HepG2 (cell line): ENCODE measurements around the gene RASSF8. TPM values are rescaled to one million over a fixed set of nuclear protein-coding genes. Genes with fewer than 3 reads are reported as not detected.

Experiments
- ESRRA ChIP-seq: sonication (generic); formaldehyde crosslinking; IDR thresholded peaks from 2 replicates; pipeline ENCODE4 v1.5.1; 2020; ENCODE audit warnings: mild to moderate bottlenecking, low read depth, missing genetic modification reagents
- FOXA1 ChIP-seq, 2 experiments: fragments of 450-650 bp in 1 of 2; sonication (generic) in 1 of 2; formaldehyde crosslinking in 1 of 2; IDR thresholded peaks; 2 replicates each; pipeline versions ENCODE4 v1.4.0 to v1.6.1; 2016 to 2020; ENCODE audit warnings: missing genetic modification reagents in 1 of 2
- FOXA3 ChIP-seq: IDR thresholded peaks from 2 replicates; pipeline ENCODE4 v1.6.1; 2016; ENCODE audit warnings: missing genetic modification reagents, missing compliant biosample characterization
- GATA4 ChIP-seq: sonication (generic); IDR thresholded peaks from 2 replicates; pipeline ENCODE4 v1.6.1; 2016; ENCODE audit warnings: antibody characterized with exemption, low read depth, borderline replicate concordance
- JUNB ChIP-seq: sonication (generic); formaldehyde crosslinking; IDR thresholded peaks from 2 replicates; pipeline ENCODE4 v1.8.0; 2022; ENCODE audit warnings: missing genetic modification reagents, mild to moderate bottlenecking, borderline replicate concordance
- KDM6A ChIP-seq: IDR thresholded peaks from 2 replicates; pipeline ENCODE4 v1.6.1; 2016; ENCODE audit warnings: low read depth
- MTA3 ChIP-seq: sonication (generic); formaldehyde crosslinking; IDR thresholded peaks from 2 replicates; pipeline ENCODE4 v1.4.0; 2020; ENCODE audit warnings: missing genetic modification reagents
- NFRKB ChIP-seq: fragments of 450-650 bp; IDR thresholded peaks from 2 replicates; pipeline ENCODE4 v1.6.1; 2017
- PCBP1 ChIP-seq: fragments of 200-400 bp; formaldehyde crosslinking; IDR thresholded peaks from 2 replicates; pipeline ENCODE4 v1.6.1; 2017; ENCODE audit warnings: mild to moderate bottlenecking, low read depth, low read length, borderline replicate concordance
- SIN3A ChIP-seq: IDR thresholded peaks from 2 replicates; pipeline ENCODE4 v1.6.1; 2011; ENCODE audit warnings: low read depth, mild to moderate bottlenecking, control low read depth, low read length, borderline replicate concordance
- SPEN ChIP-seq: sonication (generic); formaldehyde crosslinking; IDR thresholded peaks from 2 replicates; pipeline ENCODE4 v1.5.1; 2020; ENCODE audit warnings: low read depth, mild to moderate bottlenecking, missing genetic modification reagents
- TCF7 ChIP-seq: sonication (generic); IDR thresholded peaks from 2 replicates; pipeline ENCODE4 v1.6.1; 2016; ENCODE audit warnings: antibody characterized with exemption, low read depth
- ZNF33B ChIP-seq: sonication (generic); formaldehyde crosslinking; IDR thresholded peaks from 2 replicates; pipeline ENCODE4 v1.5.1; 2020; ENCODE audit warnings: mild to moderate bottlenecking, missing genetic modification reagents
- ZNF572 ChIP-seq: sonication (generic); formaldehyde crosslinking; IDR thresholded peaks from 2 replicates; pipeline ENCODE4 v1.5.1; 2020; ENCODE audit warnings: mild to moderate bottlenecking, missing genetic modification reagents
- polyA plus RNA-seq, 8 experiments: library from polyadenylated mRNA; depleted of rRNA in 3 of 8; stranded (reverse) in 7 of 8; unstranded in 1 of 8; fragments of >200 nt; fragmentation: Illumina TruSeq in 4 of 8; extraction: Trizol in 4 of 8; gene quantifications; 2 replicates each; pipeline versions ENCODE4 v1.2.1 to v1.2.3, GENCODE V29; 2011 to 2016; ENCODE audit warnings: low read depth in 4 of 8, missing spikeins in 1 of 8, mixed read lengths in 1 of 8; ENCODE audit not compliant: insufficient read depth in 1 of 8
- total RNA-seq, 5 experiments: library from RNA; depleted of rRNA; stranded (reverse); fragments of >200 nt; fragmentation: Illumina TruSeq; extraction: Trizol; gene quantifications; 2 replicates each; pipeline ENCODE4 v1.2.3, GENCODE V29; 2016; ENCODE audit warnings: low read depth in 1 of 5
- TF ChIP-seq, protein P1 (sequence below): sonication (generic); formaldehyde crosslinking; IDR thresholded peaks from 2 replicates; pipeline ENCODE4 v1.5.0; 2020; ENCODE audit warnings: mild to moderate bottlenecking, missing genetic modification reagents, borderline replicate concordance
- TF ChIP-seq, protein P2 (sequence below): sonication (generic); formaldehyde crosslinking; IDR thresholded peaks from 2 replicates; pipeline ENCODE4 v1.4.0; 2020; ENCODE audit warnings: missing genetic modification reagents
- TF ChIP-seq, protein P3 (sequence below): sonication (generic); formaldehyde crosslinking; IDR thresholded peaks from 2 replicates; pipeline ENCODE4 v1.5.0; 2020; ENCODE audit warnings: mild to moderate bottlenecking, missing genetic modification reagents
- TF ChIP-seq, protein P4 (sequence below): sonication (generic); formaldehyde crosslinking; IDR thresholded peaks from 2 replicates; pipeline ENCODE4 v1.8.1; 2023; ENCODE audit warnings: mild to moderate bottlenecking, moderate library complexity, missing genetic modification reagents
- TF ChIP-seq, protein P5 (sequence below): sonication (generic); formaldehyde crosslinking; IDR thresholded peaks from 2 replicates; pipeline ENCODE4 v1.5.0; 2020; ENCODE audit warnings: mild to moderate bottlenecking, missing genetic modification reagents

RASSF8 gene
- total and polyA plus RNA-seq, 2 of the 13 experiments (the other 11 are each of a cell fraction or from before 2014, with no cell fraction given) = 0.82 to 9.2 TPM

DNA sequence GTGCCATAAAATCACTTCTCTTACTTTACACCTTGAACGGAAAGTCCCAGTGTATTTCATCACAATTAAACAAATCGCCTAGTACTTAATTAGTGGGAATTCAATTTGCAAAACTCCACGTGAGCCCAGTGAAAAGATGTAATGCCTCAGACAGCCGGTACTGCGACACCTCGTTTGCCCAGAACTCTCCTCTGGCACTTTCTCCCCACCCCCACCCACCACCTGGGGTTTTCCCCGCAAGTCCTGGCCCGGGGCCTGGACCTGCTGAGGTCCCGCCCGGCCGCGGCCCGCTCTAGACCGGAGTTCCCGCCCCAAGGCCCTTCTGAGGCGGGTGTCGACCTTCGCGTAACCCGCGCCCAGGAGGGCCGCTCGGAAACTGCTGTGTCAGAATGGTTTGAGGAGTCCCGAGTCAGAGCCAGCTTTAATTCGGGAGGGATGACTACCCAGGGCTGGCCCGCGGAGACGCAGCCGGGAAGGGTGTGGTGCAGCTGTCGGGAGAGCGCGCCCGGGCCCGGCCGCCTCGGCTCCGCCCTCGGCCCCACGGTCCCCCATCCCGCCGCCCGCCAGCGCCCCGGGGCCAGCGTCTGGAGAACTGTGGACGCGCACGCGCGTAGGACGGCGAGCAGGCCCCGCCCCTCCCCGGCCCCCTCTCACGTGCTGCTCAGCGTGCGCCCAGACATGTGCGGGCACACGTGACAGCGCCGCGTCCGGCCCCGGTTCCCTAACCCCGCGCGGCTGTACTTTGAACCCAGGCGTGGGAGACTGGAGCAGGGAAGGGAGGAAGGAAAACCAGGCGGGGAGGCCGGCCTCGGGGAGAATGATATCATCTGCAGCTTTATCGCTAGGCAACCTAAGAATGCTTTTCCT is 155.6 kb downstream of the RASSF8 start (continued):
- TF ChIP-seq, protein P1, sequence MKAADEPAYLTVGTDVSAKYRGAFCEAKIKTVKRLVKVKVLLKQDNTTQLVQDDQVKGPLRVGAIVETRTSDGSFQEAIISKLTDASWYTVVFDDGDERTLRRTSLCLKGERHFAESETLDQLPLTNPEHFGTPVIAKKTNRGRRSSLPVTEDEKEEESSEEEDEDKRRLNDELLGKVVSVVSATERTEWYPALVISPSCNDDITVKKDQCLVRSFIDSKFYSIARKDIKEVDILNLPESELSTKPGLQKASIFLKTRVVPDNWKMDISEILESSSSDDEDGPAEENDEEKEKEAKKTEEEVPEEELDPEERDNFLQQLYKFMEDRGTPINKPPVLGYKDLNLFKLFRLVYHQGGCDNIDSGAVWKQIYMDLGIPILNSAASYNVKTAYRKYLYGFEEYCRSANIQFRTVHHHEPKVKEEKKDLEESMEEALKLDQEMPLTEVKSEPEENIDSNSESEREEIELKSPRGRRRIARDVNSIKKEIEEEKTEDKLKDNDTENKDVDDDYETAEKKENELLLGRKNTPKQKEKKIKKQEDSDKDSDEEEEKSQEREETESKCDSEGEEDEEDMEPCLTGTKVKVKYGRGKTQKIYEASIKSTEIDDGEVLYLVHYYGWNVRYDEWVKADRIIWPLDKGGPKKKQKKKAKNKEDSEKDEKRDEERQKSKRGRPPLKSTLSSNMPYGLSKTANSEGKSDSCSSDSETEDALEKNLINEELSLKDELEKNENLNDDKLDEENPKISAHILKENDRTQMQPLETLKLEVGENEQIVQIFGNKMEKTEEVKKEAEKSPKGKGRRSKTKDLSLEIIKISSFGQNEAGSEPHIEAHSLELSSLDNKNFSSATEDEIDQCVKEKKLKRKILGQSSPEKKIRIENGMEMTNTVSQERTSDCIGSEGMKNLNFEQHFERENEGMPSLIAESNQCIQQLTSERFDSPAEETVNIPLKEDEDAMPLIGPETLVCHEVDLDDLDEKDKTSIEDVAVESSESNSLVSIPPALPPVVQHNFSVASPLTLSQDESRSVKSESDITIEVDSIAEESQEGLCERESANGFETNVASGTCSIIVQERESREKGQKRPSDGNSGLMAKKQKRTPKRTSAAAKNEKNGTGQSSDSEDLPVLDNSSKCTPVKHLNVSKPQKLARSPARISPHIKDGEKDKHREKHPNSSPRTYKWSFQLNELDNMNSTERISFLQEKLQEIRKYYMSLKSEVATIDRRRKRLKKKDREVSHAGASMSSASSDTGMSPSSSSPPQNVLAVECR (CRISPR knock-in tag) = peak; percentile 94
- TF ChIP-seq MTA3 (CRISPR knock-in tag) (no peak), JUNB (CRISPR knock-in tag) (peak; percentile 20; the same call in 1 of the 2 replicates), TCF7 (peak; percentile 37; the same call in 1 of the 2 replicates), NFRKB (no peak), PCBP1 (0 out of 2 replicates have a peak, but pooled peaks have one; percentile 24), ZNF572 (CRISPR knock-in tag) (no peak), GATA4 (no peak), ESRRA (CRISPR knock-in tag) (peak; percentile 57; the same call in 1 of the 2 replicates), SPEN (peak; percentile 99), ZNF33B (CRISPR knock-in tag) (no peak; the same call in 1 of the 2 replicates), FOXA1 (IDR thresholded peaks at IDR 0.05) (no peak), FOXA1 (CRISPR knock-in tag; IDR thresholded peaks at IDR 0.05) (no peak; the same call in 1 of the 2 replicates), FOXA3 (CRISPR knock-in tag) (no peak), SIN3A (peak; percentile 65; the same call in 1 of the 2 replicates), KDM6A (peak; percentile 65; the same call in 1 of the 2 replicates)
- TF ChIP-seq, protein P2, sequence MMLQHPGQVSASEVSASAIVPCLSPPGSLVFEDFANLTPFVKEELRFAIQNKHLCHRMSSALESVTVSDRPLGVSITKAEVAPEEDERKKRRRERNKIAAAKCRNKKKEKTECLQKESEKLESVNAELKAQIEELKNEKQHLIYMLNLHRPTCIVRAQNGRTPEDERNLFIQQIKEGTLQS (CRISPR knock-in tag) = 0 out of 2 replicates have a peak, but pooled peaks have one; percentile 30
- TF ChIP-seq, protein P3, sequence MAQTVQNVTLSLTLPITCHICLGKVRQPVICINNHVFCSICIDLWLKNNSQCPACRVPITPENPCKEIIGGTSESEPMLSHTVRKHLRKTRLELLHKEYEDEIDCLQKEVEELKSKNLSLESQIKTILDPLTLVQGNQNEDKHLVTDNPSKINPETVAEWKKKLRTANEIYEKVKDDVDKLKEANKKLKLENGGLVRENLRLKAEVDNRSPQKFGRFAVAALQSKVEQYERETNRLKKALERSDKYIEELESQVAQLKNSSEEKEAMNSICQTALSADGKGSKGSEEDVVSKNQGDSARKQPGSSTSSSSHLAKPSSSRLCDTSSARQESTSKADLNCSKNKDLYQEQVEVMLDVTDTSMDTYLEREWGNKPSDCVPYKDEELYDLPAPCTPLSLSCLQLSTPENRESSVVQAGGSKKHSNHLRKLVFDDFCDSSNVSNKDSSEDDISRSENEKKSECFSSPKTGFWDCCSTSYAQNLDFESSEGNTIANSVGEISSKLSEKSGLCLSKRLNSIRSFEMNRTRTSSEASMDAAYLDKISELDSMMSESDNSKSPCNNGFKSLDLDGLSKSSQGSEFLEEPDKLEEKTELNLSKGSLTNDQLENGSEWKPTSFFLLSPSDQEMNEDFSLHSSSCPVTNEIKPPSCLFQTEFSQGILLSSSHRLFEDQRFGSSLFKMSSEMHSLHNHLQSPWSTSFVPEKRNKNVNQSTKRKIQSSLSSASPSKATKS (CRISPR knock-in tag) = no peak
- TF ChIP-seq, protein P4, sequence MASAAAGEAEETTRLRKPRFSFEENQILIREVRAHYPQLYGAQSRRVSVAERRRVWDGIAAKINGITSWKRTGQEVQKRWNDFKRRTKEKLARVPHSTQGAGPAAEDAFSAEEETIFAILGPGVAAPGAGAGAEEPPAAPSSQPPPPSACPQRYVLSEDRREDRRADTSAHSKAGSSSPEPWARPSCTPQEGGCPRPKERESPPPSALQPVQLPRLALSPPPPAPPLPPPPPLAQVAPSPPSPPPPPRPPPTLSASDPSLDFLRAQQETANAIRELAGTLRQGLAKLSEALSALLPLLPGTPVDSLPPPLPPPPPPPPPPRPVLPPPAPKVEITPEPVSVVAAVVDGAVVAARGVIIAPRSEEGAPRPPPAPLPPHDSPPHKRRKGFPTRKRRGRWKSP (CRISPR knock-in tag) = peak; percentile 96
- TF ChIP-seq, protein P5, sequence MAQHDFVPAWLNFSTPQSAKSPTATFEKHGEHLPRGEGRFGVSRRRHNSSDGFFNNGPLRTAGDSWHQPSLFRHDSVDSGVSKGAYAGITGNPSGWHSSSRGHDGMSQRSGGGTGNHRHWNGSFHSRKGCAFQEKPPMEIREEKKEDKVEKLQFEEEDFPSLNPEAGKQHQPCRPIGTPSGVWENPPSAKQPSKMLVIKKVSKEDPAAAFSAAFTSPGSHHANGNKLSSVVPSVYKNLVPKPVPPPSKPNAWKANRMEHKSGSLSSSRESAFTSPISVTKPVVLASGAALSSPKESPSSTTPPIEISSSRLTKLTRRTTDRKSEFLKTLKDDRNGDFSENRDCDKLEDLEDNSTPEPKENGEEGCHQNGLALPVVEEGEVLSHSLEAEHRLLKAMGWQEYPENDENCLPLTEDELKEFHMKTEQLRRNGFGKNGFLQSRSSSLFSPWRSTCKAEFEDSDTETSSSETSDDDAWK (CRISPR knock-in tag) = no peak
